Psoas muscle (tissue), 8 donors: ENCODE measurements around the gene CIAO2B. TPM values are rescaled to one million over a fixed set of nuclear protein-coding genes. Genes with fewer than 3 reads are reported as not detected.
A peak's percentile ranks its signal among the peaks of the same experiment; 100 is the strongest.

ENCODE experiments used
- ATAC-seq, 4 donors: fragments of 200-7000 bp; cut with Tn5 transposase; one replicate each; pipeline ENCODE4 v1.9.1; 2020; ENCODE audit warnings: moderate library complexity in 3 of 4, mild to moderate bottlenecking in 2 of 4
- DNase-seq, 2 donors: peaks; one replicate each; pipeline ENCODE4 v3.0.0-alpha.2; 2020
- H3K27ac ChIP-seq: fragments of 200-600 bp; one replicate; pipeline ENCODE4 v1.8.0; 2022
- H3K27me3 ChIP-seq, 3 donors: fragments of 200-600 bp in 1 of 3; one replicate each; pipeline versions ENCODE4 v1.6.1 to v1.8.0; 2013 to 2022; ENCODE audit warnings: low read length in 2 of 3, mild to moderate bottlenecking in 2 of 3, moderate library complexity in 1 of 3; ENCODE audit not compliant: insufficient read depth in 3 of 3
- H3K36me3 ChIP-seq, 2 donors: fragments of 200-600 bp in 1 of 2; one replicate each; pipeline versions ENCODE4 v1.6.1 to v1.8.0; 2013 to 2022; ENCODE audit warnings: low read depth in 1 of 2, mild to moderate bottlenecking in 1 of 2, moderate library complexity in 1 of 2; ENCODE audit not compliant: insufficient read depth in 1 of 2
- H3K4me1 ChIP-seq: fragments of 200-600 bp; one replicate; pipeline ENCODE4 v1.8.0; 2022
- H3K4me3 ChIP-seq: fragments of 200-600 bp; one replicate; pipeline ENCODE4 v1.8.0; 2022; ENCODE audit warnings: mild to moderate bottlenecking
- H3K9me3 ChIP-seq: fragments of 200-600 bp; one replicate; pipeline ENCODE4 v1.8.0; 2022
- WGBS, 3 donors: extraction: QIAGEN DNeasy Blood & Tissue Kit; methylation state at CpG; one replicate each; pipeline versions ENCODE4 v1.1.6 to v1.1.7; 2013; 5-methylcytosine and 5-hydroxymethylcytosine counted together
- intact Hi-C, 2 donors: fragments of 100-400 bp; cut with DNase I; formaldehyde crosslinking; loops; one replicate each; pipeline versions ENCODE4 v1.11.0 to v1.14.2; 2022
- polyA plus RNA-seq, 3 donors: library from polyadenylated mRNA; stranded (reverse); fragments of 200-250 nt; gene quantifications; one replicate each; pipeline ENCODE4 v1.2.3, GENCODE V29; 2013
- total RNA-seq, 4 donors: library from RNA; stranded (reverse); fragmentation: NEBNext Ultra II Directional in 2 of 4; extraction: Animal tissue kit (Norgen Biotek cat#: 25700) in 2 of 4; gene quantifications; one replicate each; pipeline versions ENCODE4 v1.2.1 to v1.2.4, GENCODE V29; 2021 to 2023
- TF ChIP-seq, protein P1 (sequence below): fragments of 200-600 bp; IDR thresholded peaks from one replicate; pipeline ENCODE4 v1.8.0; 2022; ENCODE audit warnings: antibody characterized with exemption
- donor health status: healthy with polysubstance abuse.
- donor health status: DM: no; HTN: no; CAD: no; lungs with moderate emphysema.
- donor health status: Bipolar disorder and iron deficiency.
- donor health status: healthy.
- donor health status: DM: yes; HTN: yes; CAD: no.
- donor health status: DM: no; HTN: no; CAD: no.
- donor health status: DM: no; HTN: no; CAD: no.
- donor health status: DM: yes; HTN: yes; CAD: no.

CIAO2B gene
- total and polyA plus RNA-seq, 7 donors: 145 to 818 (median 346) TPM

DNA sequence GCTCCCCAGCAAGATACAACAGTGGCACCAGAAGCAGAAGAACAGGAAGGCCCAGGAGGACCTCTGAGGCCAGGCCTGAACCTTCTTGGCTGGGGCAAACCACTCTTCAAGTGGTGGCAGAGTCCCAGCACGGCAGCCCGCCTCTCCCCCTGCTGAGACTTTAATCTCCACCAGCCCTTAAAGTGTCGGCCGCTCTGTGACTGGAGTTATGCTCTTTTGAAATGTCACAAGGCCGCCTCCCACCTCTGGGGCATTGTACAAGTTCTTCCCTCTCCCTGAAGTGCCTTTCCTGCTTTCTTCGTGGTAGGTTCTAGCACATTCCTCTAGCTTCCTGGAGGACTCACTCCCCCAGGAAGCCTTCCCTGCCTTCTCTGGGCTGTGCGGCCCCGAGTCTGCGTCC lies 38.8 kb upstream of the CIAO2B start:
- peaks cover 0 to 57% of the 10 kb centered on the region in 2 donors for H3K36me3 ChIP-seq
- ATAC-seq (no peak), DNase-seq (no peak)
- H3K4me1 ChIP-seq: no peaks in the 10 kb centered on the region
- H3K27me3 ChIP-seq: no peaks in the 10 kb centered on the region
- intact Hi-C loops: no loop called here
- H3K9me3 ChIP-seq: no peaks in the 10 kb centered on the region
- whole genome bisulfite sequencing, 3 donors: 76 to 89% (median 85%) methylated on average over 9 of the region's 9 CpGs
- no peak overlapping the region for H3K27ac ChIP-seq
- H3K4me3 ChIP-seq: no peak overlapping the region
- TF ChIP-seq, protein P1, sequence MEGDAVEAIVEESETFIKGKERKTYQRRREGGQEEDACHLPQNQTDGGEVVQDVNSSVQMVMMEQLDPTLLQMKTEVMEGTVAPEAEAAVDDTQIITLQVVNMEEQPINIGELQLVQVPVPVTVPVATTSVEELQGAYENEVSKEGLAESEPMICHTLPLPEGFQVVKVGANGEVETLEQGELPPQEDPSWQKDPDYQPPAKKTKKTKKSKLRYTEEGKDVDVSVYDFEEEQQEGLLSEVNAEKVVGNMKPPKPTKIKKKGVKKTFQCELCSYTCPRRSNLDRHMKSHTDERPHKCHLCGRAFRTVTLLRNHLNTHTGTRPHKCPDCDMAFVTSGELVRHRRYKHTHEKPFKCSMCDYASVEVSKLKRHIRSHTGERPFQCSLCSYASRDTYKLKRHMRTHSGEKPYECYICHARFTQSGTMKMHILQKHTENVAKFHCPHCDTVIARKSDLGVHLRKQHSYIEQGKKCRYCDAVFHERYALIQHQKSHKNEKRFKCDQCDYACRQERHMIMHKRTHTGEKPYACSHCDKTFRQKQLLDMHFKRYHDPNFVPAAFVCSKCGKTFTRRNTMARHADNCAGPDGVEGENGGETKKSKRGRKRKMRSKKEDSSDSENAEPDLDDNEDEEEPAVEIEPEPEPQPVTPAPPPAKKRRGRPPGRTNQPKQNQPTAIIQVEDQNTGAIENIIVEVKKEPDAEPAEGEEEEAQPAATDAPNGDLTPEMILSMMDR: no peak

DNA sequence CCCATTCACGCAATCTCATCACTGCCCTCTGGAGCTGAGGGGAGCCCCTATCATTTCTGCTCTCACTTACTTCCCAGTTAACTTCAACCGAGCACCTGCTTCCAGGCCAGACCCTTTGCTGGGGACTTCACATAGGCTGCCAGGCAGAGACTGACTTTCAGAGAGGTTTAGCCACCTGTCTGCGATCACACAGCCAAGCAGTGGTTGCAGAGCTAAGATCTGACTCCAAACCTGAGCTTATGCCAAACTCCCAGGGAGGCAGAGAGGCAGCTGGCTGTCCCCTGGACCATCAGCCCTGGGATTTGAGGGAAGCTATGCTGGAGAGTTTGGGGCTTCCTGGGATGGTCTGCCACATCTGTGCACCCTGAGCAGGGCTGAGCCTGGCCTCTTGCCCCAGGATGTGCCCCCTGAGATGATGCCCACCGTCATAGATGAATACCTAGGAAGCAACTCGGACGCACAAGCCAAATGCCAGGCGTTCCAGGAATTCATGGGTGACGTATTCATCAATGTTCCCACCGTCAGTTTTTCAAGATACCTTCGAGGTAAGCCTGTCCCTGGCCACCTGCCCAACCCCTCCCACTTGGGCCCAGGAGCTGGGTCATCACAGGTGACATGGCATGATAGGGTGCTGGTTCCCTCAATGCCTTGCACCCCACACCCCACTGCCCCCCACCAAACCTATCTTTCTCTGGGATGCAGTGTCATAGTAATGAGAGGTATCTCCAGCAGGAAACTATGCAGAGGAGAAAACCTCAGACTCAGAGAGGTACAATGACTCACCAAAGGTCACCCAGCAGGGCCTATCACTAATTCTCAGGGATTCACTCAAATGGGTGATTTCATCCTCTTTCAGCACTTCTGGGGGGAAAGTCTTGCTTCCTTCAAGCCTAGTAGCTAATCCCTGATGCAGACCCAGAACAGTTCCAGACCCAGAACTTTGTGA lies 36.8 kb upstream of the CIAO2B start:
- DNase-seq (peak in 1 of 2 donors; percentile 33), ATAC-seq (no peak)
- intact Hi-C loops: no loop called here
- no peaks in the 10 kb centered on the region for H3K27me3 ChIP-seq
- H3K4me3 ChIP-seq: no peak overlapping the region
- TF ChIP-seq, protein P1: no peak
- H3K27ac ChIP-seq: no peak overlapping the region
- peaks cover 0 to 75% of the 10 kb centered on the region in 2 donors for H3K36me3 ChIP-seq
- H3K4me1 ChIP-seq: no peaks in the 10 kb centered on the region
- WGBS, 3 donors: 60 to 69% (median 62%) methylated on average over 10 of the region's 10 CpGs
- H3K9me3 ChIP-seq: no peaks in the 10 kb centered on the region

DNA sequence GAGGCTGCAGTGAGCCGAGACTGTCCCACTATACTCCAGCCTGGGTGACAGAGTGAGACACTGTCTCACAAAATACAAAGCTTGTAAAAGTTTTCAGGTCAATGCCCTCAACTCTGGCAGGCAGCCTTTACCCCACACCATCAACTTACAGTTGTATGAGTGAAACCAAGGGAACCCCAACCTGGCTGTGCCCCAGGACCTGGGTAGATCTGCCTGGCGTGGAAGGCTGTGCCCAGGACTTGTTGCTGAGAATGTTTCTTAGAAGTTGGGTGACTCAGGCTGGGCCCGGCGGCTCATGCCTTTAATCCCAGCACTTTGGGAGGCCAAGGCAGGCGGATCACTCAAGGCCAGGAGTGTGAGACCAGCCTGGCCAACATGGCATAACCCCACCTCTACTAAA lies 34.6 kb upstream of the CIAO2B start:
- WGBS, 3 donors: 75 to 86% (median 77%) methylated on average over 5 of the region's 5 CpGs
- intact Hi-C loops: no loop called here
- Histone ChIP-seq H3K27ac (no peak overlapping the region), H3K27me3 (no peaks in the 10 kb centered on the region), H3K9me3 (no peaks in the 10 kb centered on the region), H3K36me3 (peaks cover 0 to 90% of the 10 kb centered on the region in 2 donors), H3K4me1 (no peaks in the 10 kb centered on the region), H3K4me3 (no peak overlapping the region)
- TF ChIP-seq, protein P1: no peak
- no peak for ATAC-seq
- DNase-seq: peak in 1 of 2 donors; percentile 13

DNA sequence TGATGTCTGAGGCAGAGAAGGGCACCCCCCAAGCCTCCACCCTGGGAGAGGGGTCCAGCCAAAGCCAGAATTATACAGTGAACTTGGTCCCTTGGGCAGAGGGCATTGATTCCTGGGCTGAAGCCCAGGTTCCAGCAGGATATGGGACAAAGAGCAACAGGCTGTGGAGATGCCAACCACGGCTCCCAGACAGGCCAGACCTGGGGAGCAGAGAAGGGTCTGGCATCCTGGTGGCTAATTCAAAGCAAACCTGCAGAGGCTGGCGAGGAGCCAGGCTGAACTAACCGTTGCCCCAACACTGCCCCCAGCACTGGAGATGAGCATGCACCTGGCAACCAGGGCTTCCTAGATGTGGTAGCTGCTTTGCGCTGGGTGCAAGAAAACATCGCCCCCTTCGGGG lies 29.8 kb upstream of the CIAO2B start:
- intact Hi-C loops: loop anchor here (5.0 kb wide), 2 partner anchors 38 to 193 kb away; partner anchors contain the start of genes FBXL8 (in 1 of the 2) and TRADD (in 1 of the 2)
- H3K4me1 ChIP-seq: peaks cover 8% of the 10 kb centered on the region
- TF ChIP-seq, protein P1: no peak
- ATAC-seq: no peak
- no peak overlapping the region for H3K27ac ChIP-seq
- no peaks in the 10 kb centered on the region for H3K27me3 ChIP-seq
- DNase-seq: peak in 1 of 2 donors; percentile 42
- H3K36me3 ChIP-seq: peaks cover 0 to 86% of the 10 kb centered on the region in 2 donors
- H3K9me3 ChIP-seq: no peaks in the 10 kb centered on the region
- no peak overlapping the region for H3K4me3 ChIP-seq
- WGBS, 3 donors: 56 to 65% (median 63%) methylated on average over 6 of the region's 6 CpGs
